ENCODE measurements around the gene GLOD4.
A peak's percentile ranks its signal among the peaks of the same experiment; 100 is the strongest.
"Not testable (repeated sequence)": the region's sequence is repeated elsewhere in the genome, so short reads cannot be mapped to it uniquely, and the experiment has no call there.

GLOD4 gene, protein sequence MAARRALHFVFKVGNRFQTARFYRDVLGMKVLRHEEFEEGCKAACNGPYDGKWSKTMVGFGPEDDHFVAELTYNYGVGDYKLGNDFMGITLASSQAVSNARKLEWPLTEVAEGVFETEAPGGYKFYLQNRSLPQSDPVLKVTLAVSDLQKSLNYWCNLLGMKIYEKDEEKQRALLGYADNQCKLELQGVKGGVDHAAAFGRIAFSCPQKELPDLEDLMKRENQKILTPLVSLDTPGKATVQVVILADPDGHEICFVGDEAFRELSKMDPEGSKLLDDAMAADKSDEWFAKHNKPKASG

DNA sequence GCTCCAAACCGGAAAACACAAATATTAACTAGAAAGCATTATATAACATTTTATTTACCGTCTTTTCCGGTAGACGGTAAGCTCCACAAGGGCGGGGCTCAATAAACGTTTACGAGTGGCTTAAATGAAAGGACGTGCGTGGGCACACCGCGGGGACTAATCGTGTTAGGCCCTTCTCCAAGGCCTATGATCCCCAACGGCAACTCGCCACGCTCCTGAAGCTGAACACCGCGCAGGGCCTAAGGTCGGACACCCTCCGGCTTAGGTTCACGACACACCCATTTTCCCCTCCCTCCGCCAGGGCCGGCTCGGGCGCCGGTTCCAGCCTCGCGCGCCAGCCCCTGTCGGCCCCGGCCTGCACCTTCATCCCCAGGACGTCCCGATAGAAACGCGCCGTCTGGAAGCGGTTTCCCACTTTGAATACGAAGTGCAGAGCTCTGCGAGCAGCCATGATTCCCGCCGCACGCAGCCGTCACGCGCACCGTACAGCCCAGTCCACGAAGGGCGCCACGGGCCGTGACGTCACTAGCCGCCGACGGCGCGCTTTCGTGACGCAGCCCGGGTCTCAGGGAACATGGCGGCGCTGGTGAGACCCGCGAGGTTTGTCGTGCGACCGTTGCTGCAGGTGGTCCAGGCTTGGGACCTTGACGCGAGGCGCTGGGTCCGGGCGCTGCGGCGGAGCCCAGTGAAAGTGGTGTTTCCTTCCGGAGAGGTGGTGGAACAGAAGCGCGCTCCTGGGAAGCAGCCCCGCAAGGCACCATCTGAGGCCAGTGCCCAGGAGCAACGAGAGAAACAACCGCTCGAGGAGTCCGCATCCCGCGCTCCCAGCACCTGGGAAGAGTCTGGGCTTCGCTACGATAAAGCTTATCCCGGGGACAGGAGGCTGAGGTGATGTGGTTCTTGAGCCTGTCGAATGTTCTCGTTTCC lies at the start of gene GLOD4, which contains the start of gene MRM3:
Gene GLOD4 (minus strand): TSS at position 476 of the 927 bp plus-strand sequence. CDS start 25 bp downstream, at position 451.
Gene MRM3 (plus strand): TSS at position 549 of the 927 bp plus-strand sequence. CDS start 26 bp downstream, at position 575.
- DNase-seq (ENCODE audit: low read depth) = peak; percentile 93

DNA sequence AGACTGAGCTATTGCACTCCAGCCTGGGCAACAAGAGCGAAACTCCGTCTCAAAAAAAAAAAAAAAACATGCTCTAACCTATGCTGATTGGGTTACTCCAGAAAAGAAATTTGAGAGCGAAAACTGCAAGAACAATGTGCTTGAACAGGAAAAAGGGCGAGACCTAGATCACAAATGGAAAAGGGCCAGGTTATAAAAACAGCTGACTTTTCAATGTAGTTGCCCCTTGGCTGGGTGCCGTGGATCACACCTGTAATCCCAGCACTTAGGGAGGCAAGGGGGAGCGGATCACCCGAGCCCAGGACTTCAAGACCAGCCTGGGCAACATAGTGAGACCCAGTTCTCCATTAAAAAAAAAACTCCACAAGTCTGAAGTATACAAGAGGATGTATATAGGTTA lies 48.9 kb upstream of the GLOD4 start:
- DNase-seq (ENCODE audit: low read depth) = no peak

DNA sequence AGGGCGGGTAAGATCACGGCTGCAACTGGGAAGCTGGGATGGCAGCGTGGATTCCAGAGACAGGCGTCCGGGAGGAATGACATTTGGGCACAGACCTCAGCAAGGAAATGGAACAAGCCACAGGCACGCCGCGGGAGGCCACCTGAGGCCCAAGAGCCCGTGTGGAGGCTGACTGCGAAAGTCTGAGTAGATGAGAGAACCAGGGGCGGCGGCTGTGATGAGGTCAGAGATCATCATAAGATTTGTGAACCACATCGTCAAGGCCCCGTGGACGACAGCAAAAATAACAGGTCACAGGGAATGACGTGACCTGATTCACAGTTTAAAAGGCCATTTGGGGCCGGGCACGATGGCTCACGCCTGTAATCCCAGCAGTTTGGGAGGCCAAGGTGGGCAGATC lies 48.3 kb upstream of the GLOD4 start:
- DNase-seq (ENCODE audit: low read depth) = no peak

DNA sequence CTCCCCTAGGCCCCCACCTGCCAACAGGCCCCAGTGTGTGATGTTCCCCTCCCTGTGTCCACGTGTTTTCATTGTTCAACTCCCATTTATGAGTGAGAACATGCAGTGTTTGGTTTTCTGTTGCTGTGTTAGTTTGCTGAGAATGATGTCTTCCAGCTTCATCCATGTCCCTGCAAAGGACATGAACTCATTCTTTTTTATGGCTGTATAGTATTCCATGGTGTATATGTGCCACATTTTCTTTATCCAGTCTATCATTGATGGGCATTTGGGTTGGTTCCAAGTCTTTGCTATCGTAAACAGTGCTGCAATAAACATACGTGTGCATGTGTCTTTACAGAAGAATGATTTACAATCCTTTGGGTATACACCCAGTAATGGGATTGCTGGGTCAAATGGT lies 47.5 kb upstream of the GLOD4 start:
- not testable (repeated sequence) for DNase-seq (ENCODE audit: low read depth)

DNA sequence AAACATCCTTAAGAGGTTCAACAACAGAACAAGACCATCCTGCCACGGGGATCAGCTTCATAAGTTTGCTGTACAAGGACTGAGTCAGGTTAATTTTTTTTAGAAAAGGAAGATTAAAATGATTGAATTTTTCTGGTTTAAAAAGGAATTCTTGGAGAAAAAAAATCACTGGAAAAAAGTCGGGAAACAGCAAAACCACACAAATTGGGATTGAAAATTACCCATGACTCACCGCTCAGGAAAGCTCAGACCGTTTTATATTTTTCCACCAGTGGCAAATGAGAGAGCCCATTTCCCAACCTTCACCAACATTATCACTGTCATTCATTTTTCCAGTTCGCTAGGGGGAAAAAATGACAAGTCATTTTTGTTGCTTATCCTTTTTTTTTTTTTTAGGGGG lies 46.7 kb upstream of the GLOD4 start:
- no peak for DNase-seq (ENCODE audit: low read depth)

DNA sequence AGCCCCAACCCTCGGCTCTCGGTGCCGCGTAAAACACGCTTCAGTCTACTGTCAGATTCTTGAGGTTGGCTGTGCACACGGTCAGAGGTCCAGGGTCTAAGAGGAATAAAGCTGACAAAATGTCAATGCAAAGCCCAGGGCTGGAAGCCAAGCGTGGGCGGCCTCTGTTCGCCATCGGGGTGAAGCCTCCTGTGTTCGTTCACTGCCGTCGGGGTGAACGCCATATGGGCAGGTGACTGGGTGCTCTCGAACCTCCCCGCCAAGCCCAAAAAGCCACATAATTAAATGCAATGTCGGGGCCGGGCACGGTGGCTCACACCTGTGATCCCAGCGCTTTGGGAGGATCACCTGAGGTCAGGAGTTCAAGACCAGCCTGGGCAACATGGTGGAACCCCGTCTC lies 44.7 kb upstream of the GLOD4 start:
- DNase-seq (ENCODE audit: low read depth) = no peak

DNA sequence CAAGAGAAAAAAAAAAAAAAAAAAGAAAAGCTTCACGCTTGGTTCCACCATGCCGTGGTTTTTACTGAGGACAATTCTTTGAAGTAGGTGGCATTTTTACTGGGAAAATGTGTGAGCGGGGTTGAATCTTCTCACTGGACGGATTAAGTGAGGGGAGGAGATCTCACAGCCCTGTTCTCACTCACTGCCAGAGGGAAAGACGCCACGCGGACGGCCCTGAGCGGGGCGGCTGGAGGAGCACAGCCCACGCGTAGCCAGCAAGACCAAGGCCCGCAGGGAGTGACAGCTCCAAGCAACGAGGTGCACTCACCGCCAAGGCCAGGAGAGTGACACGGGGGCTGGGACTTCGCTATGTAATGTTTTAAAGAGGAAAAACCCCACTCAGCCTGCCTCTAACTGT lies 43.1 kb upstream of the GLOD4 start:
- no peak for DNase-seq (ENCODE audit: low read depth)

DNA sequence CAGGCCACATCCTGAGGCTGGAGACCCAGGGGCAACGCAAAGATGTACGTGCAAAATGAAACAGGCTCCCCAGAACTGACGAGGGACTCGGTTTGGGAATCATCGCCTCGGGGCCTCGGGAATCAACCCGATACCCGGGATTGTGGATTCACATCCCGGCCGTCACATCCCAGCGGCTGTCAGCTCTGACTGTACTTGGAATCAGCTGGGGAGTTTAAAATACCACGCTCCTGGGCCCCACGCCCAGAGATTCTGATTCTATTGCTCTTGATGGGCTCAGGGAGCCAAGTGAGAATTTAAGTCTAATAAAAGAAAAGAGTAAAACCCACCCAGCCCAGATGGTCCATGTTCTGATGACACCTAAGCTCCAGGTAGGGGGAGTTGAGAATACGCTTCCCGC lies 42.3 kb upstream of the GLOD4 start:
- no peak for DNase-seq (ENCODE audit: low read depth)

DNA sequence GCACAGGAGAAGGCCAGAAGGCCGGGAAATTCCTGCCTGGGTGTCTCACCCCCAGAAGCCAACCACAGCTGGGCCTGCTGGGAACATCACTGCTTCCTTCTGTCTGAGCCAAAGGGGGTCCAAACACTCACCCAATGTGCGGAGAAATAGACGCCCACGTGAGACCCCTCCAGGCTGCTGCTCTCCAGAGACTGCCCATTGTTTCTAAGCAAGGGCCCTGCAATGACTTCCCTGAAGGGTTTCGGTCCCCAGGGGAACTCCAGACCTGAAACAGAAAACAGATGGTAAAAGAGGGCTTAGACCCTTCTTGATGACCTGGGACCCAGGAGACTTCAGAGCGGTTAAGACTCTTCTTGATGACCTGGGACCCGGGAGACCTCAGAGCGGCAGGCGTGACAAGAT lies 41.4 kb upstream of the GLOD4 start:
- no peak for DNase-seq (ENCODE audit: low read depth)

DNA sequence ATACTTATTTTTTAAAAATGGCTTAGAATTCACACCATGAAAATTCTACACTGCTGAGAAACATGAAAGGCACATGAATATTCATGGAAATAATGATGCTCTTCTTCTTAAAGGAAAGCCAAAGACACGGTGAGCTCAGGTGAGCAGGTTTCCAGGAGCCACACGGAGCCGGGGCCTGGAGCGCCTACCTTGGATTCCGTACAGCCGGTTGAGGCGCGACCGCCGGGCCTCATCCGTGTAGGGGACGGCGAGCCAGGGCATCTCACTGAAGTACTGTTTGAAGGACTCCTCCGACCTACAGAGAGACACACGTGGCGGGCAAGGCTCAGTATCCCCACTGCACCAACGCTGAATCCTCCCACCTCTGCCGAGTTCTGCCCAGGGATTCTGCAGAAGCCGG lies 37.2 kb upstream of the GLOD4 start:
- no peak for DNase-seq (ENCODE audit: low read depth)

DNA sequence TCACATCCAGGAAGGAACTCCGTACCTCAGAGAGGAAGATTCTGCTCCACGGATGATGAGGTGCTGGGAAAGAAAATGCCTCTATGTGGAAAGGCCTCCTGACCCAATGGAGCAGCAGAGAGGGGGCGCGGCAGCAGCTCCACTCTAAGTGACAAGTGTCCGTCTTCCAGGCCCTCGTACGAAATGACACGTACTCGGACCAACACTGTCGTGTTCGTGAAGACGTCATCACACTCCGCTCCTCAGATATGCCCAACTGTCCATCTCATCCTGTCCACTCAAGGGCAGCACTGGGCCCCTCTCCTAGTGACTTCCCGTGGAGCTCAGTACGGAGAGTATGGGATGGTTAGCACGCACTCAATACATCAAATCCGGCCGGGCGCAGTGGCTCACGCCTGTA lies 32.3 kb upstream of the GLOD4 start:
- no peak for DNase-seq (ENCODE audit: low read depth)

DNA sequence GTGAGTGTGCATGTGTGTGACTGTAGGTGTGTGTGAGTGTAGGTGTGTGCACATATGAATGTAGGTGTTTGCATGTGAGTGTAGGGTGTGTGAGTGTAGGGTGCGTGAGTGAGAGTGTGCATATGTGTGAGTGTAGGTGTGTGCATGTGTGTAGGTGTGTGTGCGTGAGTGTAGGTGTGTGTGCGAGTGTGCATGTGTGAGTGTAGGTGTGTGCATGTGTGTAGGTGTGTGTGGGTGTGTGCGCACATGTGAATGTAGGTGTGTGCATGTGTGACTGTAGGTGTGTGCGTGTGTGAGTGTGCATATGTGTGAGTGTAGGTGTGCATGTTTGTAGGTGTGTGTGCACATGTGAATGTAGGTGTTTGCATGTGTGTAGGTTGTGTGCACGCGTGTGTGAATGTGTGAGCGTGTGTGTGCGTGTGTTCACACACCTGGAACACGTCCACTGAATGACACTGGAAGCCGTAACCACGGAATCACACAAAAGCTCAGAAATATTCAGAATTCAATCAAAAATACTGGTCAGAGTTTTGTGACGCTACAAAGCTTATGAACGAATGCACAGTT lies 30.6 kb upstream of the GLOD4 start:
- no peak for DNase-seq (ENCODE audit: low read depth)

DNA sequence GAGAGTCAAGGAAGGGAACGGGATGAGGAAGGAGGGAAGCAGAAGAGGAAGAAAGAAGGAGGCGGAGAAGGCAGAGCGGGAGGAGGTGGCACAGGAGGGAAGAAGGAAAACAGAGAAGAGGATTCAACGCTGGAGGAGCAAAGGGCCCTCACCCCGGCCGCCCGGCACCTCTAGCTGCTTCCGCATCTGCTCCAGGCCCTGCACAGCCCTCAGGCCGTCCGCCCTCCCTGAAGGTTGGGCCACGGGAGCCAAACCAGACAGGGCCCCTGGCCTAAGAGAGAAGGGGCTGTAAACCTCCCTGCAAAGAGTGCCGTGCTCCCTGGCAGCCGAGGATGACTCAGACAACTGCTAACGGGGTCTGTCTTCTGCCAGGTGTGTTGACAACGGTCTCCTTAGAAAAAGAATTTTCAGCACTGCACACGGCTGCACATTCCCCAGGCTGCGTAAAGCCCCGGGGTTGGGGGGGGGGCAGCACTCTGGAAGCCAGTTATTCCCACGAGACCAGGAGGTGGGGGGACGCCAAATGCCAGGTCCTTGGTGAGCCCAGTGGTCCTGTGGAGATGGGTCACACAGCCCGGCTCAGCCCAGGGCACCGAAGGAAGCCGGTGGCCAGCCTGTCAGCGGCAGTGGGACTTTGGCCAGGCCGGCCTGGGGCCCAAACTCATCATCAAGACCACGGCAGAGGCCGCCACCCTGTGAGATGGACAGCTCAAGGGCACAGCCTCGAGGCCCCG lies 29.1 kb upstream of the GLOD4 start:
- no peak for DNase-seq (ENCODE audit: low read depth)

DNA sequence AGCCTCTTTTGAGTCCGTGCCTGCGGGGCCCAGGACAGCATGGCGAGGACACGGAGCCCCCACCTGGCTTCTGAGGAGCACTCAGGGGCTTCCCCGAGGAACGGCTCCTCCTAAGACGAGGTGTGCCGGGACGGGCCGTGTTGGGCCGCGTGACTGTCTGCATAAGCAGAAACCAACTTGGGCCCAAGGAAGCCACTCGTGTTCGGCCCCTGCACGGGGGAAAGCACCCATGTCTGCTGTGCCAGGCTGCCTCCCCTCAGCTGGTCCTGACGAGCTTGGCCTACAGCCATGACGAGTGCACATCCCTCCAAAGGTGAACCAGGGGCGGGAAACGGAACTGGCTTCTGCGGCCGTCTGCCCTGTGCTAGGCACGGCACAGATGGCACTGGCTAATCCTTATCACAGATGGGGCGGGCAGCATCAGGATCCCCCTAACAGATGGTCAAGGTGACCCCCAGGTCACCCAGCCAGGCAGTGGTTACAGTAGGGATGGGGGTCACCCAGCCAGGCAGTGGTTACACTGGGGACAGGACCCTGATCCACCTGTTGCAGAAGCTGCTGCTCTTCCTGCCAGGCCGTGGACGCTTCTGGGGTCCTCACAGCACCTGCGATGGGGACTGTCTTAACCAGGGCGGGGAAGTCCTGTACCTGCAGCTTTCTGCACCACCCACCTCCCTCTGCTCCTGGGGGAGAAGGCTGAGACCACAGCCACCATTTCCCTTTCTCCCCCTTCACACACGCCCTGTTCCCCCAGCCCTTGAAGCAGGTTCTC lies 25.6 kb upstream of the GLOD4 start:
- no peak for DNase-seq (ENCODE audit: low read depth)

DNA sequence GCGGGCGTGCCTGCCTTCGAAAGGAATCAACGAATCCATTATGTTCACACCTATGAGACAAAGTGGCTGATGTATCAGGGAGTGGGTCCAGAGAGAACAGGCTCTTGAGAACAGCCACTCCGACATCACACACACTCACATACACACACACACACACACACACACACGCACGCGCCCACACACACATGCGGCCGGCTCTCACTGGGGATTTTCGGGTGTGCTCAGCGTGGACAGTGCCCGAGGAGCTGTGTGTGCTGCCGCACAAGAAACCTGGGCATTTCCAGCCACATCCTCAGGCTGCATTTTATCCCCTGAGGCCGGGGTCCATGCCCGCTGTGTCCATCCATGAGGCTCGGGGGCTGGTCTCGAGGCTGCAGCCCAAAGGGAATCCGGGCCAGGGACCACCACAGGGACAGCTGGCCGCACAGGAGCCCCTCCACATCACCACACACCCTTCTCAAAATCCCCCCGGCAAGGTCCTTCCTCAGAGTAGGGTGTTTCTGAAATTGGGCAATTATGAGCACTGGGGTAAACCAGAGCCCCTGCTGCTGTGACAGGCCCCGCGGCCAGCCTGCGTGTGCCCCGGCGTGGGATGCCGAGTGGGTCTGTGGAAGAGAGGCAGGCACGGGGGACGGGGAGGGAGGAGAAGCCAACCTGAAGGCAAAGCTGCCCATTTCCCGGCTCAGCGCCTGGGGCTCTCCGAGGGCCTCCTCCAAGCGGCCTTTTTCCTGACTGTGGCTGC lies 24.9 kb upstream of the GLOD4 start:
- DNase-seq (ENCODE audit: low read depth) = no peak

DNA sequence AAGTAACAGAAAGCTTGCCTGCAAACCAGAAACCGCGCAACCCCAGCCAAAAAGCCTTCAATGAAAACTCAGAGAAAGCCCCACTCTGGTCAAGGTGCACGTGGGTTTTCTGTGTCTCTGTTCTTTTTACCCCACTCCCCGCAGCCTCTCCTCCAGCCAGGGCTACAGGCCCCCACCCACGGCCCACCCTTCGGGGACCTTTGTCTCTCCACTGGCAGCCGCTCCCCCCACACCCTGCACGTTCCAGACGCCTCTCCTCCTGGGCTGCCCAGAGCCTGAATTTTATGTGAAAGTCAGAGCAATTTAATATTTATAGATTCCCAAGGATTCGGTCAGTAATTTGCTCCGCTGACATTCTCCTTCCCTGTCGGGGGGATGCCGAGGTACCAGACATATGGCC lies 24.3 kb upstream of the GLOD4 start:
- no peak for DNase-seq (ENCODE audit: low read depth)

DNA sequence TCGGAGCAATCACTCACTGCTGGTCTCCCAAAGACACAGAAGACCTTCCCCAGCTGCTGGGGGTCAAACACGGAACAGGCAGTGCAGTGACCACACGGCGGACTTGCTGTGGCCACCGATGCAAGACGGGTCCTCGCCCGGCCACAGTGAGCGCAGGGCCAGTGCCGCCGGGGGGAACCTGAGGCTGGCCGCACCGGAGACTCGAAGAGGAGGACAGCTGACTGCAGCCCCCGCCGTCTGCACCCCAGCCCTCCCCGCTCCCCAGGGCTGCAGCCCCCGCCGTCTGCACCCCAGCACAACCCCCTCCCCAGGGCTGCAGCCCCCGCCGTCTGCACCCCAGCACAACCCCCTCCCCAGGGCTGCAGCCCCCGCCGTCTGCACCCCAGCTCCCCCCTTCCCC lies 23.8 kb upstream of the GLOD4 start:
- DNase-seq (ENCODE audit: low read depth) = not testable (repeated sequence)

DNA sequence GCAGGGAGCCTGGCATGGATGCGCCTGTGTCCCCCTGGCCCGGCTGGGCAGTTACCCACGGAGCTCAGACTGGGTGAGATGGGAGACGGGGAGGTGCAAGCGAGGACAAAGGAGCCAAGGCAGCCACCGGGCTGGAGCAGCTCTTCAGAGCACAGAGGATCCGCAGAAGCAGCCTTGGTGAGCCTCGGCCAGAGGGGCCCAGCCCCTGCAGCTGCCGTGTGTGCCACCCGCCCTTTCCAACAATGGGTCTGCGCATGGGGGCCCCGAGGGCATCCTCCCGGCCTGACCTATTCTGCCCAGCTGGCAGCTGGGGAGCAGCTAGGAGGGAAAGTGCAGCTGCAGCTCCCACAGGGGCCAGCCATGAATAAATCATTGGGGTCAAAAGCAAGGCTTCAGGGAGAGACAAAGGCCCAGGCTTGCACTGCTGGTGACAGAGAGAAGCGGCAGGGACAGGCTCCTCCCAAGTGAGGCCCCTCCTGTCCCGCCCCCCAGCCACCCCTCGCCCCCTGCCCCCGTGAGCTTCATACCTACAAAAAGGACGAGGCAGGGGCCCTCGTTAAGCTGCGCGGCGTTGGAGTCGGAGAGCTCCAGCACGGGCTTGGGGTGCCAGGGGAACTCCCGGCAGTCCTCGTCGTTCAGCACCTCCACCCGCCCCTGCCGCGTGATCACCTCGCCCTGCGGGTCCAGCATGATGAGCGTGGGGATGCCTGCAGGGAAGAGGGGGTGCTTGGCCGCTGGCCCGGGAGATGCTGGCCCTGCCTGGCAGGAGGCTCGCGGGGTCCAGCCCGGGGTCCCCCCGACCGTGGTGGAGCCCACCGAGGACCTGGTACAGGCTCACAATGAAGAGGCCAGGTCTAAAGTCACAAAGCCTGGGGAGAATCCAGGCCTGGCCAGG lies 22.7 kb upstream of the GLOD4 start:
- no peak for DNase-seq (ENCODE audit: low read depth)
